SK-N-SH (cell line): ENCODE results near the gene PDS5A. TPM values are rescaled to one million over a fixed set of nuclear protein-coding genes. Genes with fewer than 3 reads are reported as not detected.

Source experiments
- CTCF ChIA-PET: fragments of 300-600, 350-600 bp; formaldehyde crosslinking; extraction: SDS; loops from one replicate; lab custom pipeline; 2021; lab: Yijun Ruan, JAX
- POLR2A ChIA-PET: fragments of 350-600 bp; sonication (Branson Sonifier 250); formaldehyde crosslinking; extraction: SDS; loops from one replicate; lab custom pipeline; 2020; ENCODE audit warnings: antibody characterized with exemption, inconsistent platforms; lab: Yijun Ruan, JAX
- DNase-seq: peaks from one replicate; pipeline ENCODE4 v3.0.0; 2012
- H2AFZ ChIP-seq: fragments of 200-600 bp; sonication (generic); 2 replicates; pipeline ENCODE4 v1.8.1; 2016; ENCODE audit warnings: antibody characterized with exemption, mild to moderate bottlenecking, low read depth
- H3F3A ChIP-seq: fragments of 200-600 bp; sonication (generic); replicated peaks from 2 replicates; pipeline ENCODE3; 2016; ENCODE audit warnings: antibody characterized with exemption, mild to moderate bottlenecking; ENCODE audit not compliant: insufficient read depth
- H3K27ac ChIP-seq, 2 experiments: fragments of 200-500 bp in 1 of 2; fragments of 200-600 bp in 1 of 2; sonication (Bioruptor generic) in 1 of 2; sonication (generic), shearing (Covaris generic) in 1 of 2; 2 replicates each; pipeline versions ENCODE4 v1.5.1 to v1.6.1; 2014 to 2016; ENCODE audit warnings: low read depth in 2 of 2, inconsistent platforms in 1 of 2, low read length in 1 of 2, mild to moderate bottlenecking in 1 of 2, mixed read lengths in 1 of 2
- H3K27me3 ChIP-seq: fragments of 200-600 bp; sonication (generic), shearing (Covaris generic); 2 replicates; pipeline ENCODE4 v1.6.1; 2016; ENCODE audit warnings: mixed run types; ENCODE audit not compliant: insufficient read depth
- H3K36me3 ChIP-seq, 2 experiments: fragments of 200-500 bp in 1 of 2; fragments of 200-600 bp in 1 of 2; sonication (Bioruptor generic) in 1 of 2; sonication (generic) in 1 of 2; replicated peaks in 1 of 2; 2 replicates each; pipeline versions ENCODE3 to v1.5.1; 2014 to 2016; ENCODE audit warnings: low read length in 1 of 2, mild to moderate bottlenecking in 1 of 2; ENCODE audit not compliant: insufficient read depth in 2 of 2, control insufficient read depth in 1 of 2
- H3K4me1 ChIP-seq, 2 experiments: fragments of 200-500 bp in 1 of 2; fragments of 200-600 bp in 1 of 2; sonication (Bioruptor generic) in 1 of 2; sonication (generic), shearing (Covaris generic) in 1 of 2; 2 replicates each; pipeline versions ENCODE4 v1.5.1 to v1.6.1; 2014 to 2016; ENCODE audit warnings: low read depth in 1 of 2, low read length in 1 of 2, mixed run types in 1 of 2; ENCODE audit not compliant: insufficient read depth in 2 of 2, control insufficient read depth in 1 of 2
- H3K4me2 ChIP-seq: fragments of 200-600 bp; sonication (generic), shearing (Covaris generic); 2 replicates; pipeline ENCODE4 v1.6.1; 2017; ENCODE audit warnings: mixed run types
- H3K4me3 ChIP-seq, 2 experiments: fragments of 200-500 bp in 1 of 2; fragments of 200-600 bp in 1 of 2; sonication (Bioruptor generic) in 1 of 2; sonication (generic), shearing (Covaris generic) in 1 of 2; 2 replicates each; pipeline versions ENCODE4 v1.5.1 to v1.8.1; 2014 to 2016; ENCODE audit warnings: low read depth in 2 of 2, inconsistent platforms in 1 of 2, low read length in 1 of 2, mild to moderate bottlenecking in 1 of 2, mixed read lengths in 1 of 2, moderate library complexity in 1 of 2
- H3K79me2 ChIP-seq: fragments of 200-600 bp; sonication (generic); 2 replicates; pipeline ENCODE4 v1.8.1; 2017; ENCODE audit warnings: mild to moderate bottlenecking; ENCODE audit not compliant: insufficient read depth
- H3K9ac ChIP-seq: fragments of 200-600 bp; sonication (generic); 2 replicates; pipeline ENCODE4 v1.6.1; 2017; ENCODE audit warnings: mixed run types
- H3K9me2 ChIP-seq: fragments of 200-600 bp; sonication (generic); 2 replicates; pipeline ENCODE4 v1.6.1; 2017; ENCODE audit warnings: mixed run types
- H3K9me3 ChIP-seq: fragments of 200-600 bp; sonication (generic); 2 replicates; pipeline ENCODE4 v1.6.1; 2017; ENCODE audit warnings: mixed run types, mild to moderate bottlenecking, moderate library complexity
- H4K20me1 ChIP-seq: fragments of 200-600 bp; sonication (generic); 2 replicates; pipeline ENCODE4 v1.6.1; 2017; ENCODE audit warnings: mild to moderate bottlenecking, mixed run types; ENCODE audit not compliant: insufficient read depth
- CHD2 ChIP-seq: fragments of 150-350 bp; IDR thresholded peaks from 2 replicates; pipeline ENCODE4 v1.6.1; 2018; ENCODE audit warnings: low read length; ENCODE audit not compliant: partially characterized antibody
- FOXJ3 ChIP-seq: sonication (generic); formaldehyde crosslinking; IDR thresholded peaks from 2 replicates; pipeline ENCODE4 v1.5.1; 2020; ENCODE audit warnings: mild to moderate bottlenecking, missing genetic modification reagents
- FOXM1 ChIP-seq: IDR thresholded peaks from 2 replicates; pipeline ENCODE4 v1.4.0; 2012; ENCODE audit warnings: low read depth, mild to moderate bottlenecking
- GATA2 ChIP-seq: sonication (generic); formaldehyde crosslinking; IDR thresholded peaks from 2 replicates; pipeline ENCODE4 v1.5.0; 2020; ENCODE audit warnings: mild to moderate bottlenecking, missing genetic modification reagents
- JUND ChIP-seq: IDR thresholded peaks from 2 replicates; pipeline ENCODE4 v1.4.0; 2012
- MEF2A ChIP-seq: IDR thresholded peaks from 2 replicates; pipeline ENCODE4 v1.4.0; 2012; ENCODE audit warnings: low read depth, borderline replicate concordance
- MXI1 ChIP-seq: IDR thresholded peaks from 2 replicates; pipeline ENCODE4 v1.6.1; 2012; ENCODE audit warnings: mild to moderate bottlenecking, low read depth, low read length, improper control_type of control experiment
- NFIC ChIP-seq: IDR thresholded peaks from 2 replicates; pipeline ENCODE4 v1.4.0; 2012; ENCODE audit warnings: borderline replicate concordance
- NRF1 ChIP-seq: IDR thresholded peaks from 2 replicates; pipeline ENCODE4 v1.6.1; 2012; ENCODE audit warnings: low read depth, mild to moderate bottlenecking, low read length
- POLR2AphosphoS5 ChIP-seq: IDR thresholded peaks from 2 replicates; pipeline ENCODE4 v1.6.1; 2012; ENCODE audit warnings: low read depth, low read length
- RCOR1 ChIP-seq: fragments of 150-350 bp; IDR thresholded peaks from 2 replicates; pipeline ENCODE4 v1.6.1; 2017; ENCODE audit warnings: antibody characterized with exemption, low read length
- RFX5 ChIP-seq: IDR thresholded peaks from 2 replicates; pipeline ENCODE4 v1.6.1; 2012; ENCODE audit warnings: mild to moderate bottlenecking, improper control_type of control experiment, low read length
- RXRA ChIP-seq: IDR thresholded peaks from 2 replicates; pipeline ENCODE4 v1.4.0; 2012; ENCODE audit warnings: low read depth, mild to moderate bottlenecking, borderline replicate concordance
- SIN3A ChIP-seq: IDR thresholded peaks from 2 replicates; pipeline ENCODE4 v1.6.1; 2012; ENCODE audit warnings: low read depth, mild to moderate bottlenecking, low read length, moderate library complexity, borderline replicate concordance
- TAF1 ChIP-seq: IDR thresholded peaks from 2 replicates; pipeline ENCODE4 v1.6.1; 2012; ENCODE audit warnings: low read depth, mild to moderate bottlenecking, low read length, moderate library complexity, borderline replicate concordance
- TEAD4 ChIP-seq: IDR thresholded peaks from 2 replicates; pipeline ENCODE4 v1.4.0; 2012; ENCODE audit warnings: mild to moderate bottlenecking, borderline replicate concordance; ENCODE audit not compliant: insufficient read depth
- WGBS: methylation state at CpG from one replicate; pipeline ENCODE4 v1.1.6; 2017; ENCODE audit warnings: low lambda C conversion rate; 5-methylcytosine and 5-hydroxymethylcytosine counted together
- polyA plus RNA-seq, 3 experiments: library from polyadenylated mRNA; depleted of rRNA; stranded (reverse); fragments of >200 nt; gene quantifications; 2 replicates each; pipeline ENCODE4 v1.2.3, GENCODE V29; 2012
- TF ChIP-seq, protein P1 (sequence below): fragments of 200-600 bp; sonication (generic); IDR thresholded peaks from 2 replicates; pipeline ENCODE4 v1.6.1; 2017; ENCODE audit warnings: antibody characterized with exemption, mild to moderate bottlenecking, moderate library complexity
- TF ChIP-seq, protein P2 (sequence below): IDR thresholded peaks from 2 replicates; pipeline ENCODE4 v1.4.0; 2012; ENCODE audit warnings: low read depth, borderline replicate concordance
- TF ChIP-seq, protein P3 (sequence below): IDR thresholded peaks from 2 replicates; pipeline ENCODE4 v1.4.0; 2012; ENCODE audit warnings: low read depth

Gene PDS5A
- polyA plus RNA-seq, 1 of the 3 experiments (the other 2 are of a cell fraction): 14.1 TPM

GRCh38 chr4:39998659-39999345 lies 21.1 kb upstream of the PDS5A start:
- DNase-seq: no peak
- H4K20me1 ChIP-seq: no peaks in the 10 kb centered on the region
- no peaks in the 10 kb centered on the region for H3K36me3 ChIP-seq
- H3K4me1 ChIP-seq: no peaks in the 10 kb centered on the region
- H3K79me2 ChIP-seq: no peaks in the 10 kb centered on the region
- H3K27me3 ChIP-seq: no peaks in the 10 kb centered on the region
- no peak overlapping the region for H3K4me3 ChIP-seq
- POLR2A ChIA-PET: no interaction called here
- no peak overlapping the region for H3K9ac ChIP-seq
- CTCF ChIA-PET: no interaction called here
- no peaks in the 10 kb centered on the region for H3K9me3 ChIP-seq
- H3K9me2 ChIP-seq: no peaks in the 10 kb centered on the region
- H3F3A ChIP-seq: no peaks in the 10 kb centered on the region
- TF ChIP-seq RXRA (no peak), GATA2 (CRISPR knock-in tag) (no peak), RCOR1 (no peak), TEAD4 (no peak), TAF1 (no peak), JUND (no peak), NFIC (no peak), MXI1 (no peak), CHD2 (no peak), FOXM1 (no peak), SIN3A (no peak)
- TF ChIP-seq, protein P1, sequence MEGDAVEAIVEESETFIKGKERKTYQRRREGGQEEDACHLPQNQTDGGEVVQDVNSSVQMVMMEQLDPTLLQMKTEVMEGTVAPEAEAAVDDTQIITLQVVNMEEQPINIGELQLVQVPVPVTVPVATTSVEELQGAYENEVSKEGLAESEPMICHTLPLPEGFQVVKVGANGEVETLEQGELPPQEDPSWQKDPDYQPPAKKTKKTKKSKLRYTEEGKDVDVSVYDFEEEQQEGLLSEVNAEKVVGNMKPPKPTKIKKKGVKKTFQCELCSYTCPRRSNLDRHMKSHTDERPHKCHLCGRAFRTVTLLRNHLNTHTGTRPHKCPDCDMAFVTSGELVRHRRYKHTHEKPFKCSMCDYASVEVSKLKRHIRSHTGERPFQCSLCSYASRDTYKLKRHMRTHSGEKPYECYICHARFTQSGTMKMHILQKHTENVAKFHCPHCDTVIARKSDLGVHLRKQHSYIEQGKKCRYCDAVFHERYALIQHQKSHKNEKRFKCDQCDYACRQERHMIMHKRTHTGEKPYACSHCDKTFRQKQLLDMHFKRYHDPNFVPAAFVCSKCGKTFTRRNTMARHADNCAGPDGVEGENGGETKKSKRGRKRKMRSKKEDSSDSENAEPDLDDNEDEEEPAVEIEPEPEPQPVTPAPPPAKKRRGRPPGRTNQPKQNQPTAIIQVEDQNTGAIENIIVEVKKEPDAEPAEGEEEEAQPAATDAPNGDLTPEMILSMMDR: no peak
- H3K27ac ChIP-seq: no peak overlapping the region
- no peak overlapping the region for H2AFZ ChIP-seq
- WGBS: 88% methylated on average over 8 of the region's 8 CpGs
- H3K4me2 ChIP-seq: no peak overlapping the region

- no peak overlapping the region for H2AFZ ChIP-seq
- H3K4me2 ChIP-seq: no peak overlapping the region
- no peaks in the 10 kb centered on the region for H3K36me3 ChIP-seq
- WGBS: 88% methylated on average over 8 of the region's 8 CpGs
- TF ChIP-seq NFIC (no peak), POLR2AphosphoS5 (no peak), SIN3A (no peak), MXI1 (no peak), MEF2A (no peak), GATA2 (CRISPR knock-in tag) (no peak), RFX5 (no peak), RCOR1 (no peak), NRF1 (no peak), FOXJ3 (CRISPR knock-in tag) (no peak)
- TF ChIP-seq, protein P2, sequence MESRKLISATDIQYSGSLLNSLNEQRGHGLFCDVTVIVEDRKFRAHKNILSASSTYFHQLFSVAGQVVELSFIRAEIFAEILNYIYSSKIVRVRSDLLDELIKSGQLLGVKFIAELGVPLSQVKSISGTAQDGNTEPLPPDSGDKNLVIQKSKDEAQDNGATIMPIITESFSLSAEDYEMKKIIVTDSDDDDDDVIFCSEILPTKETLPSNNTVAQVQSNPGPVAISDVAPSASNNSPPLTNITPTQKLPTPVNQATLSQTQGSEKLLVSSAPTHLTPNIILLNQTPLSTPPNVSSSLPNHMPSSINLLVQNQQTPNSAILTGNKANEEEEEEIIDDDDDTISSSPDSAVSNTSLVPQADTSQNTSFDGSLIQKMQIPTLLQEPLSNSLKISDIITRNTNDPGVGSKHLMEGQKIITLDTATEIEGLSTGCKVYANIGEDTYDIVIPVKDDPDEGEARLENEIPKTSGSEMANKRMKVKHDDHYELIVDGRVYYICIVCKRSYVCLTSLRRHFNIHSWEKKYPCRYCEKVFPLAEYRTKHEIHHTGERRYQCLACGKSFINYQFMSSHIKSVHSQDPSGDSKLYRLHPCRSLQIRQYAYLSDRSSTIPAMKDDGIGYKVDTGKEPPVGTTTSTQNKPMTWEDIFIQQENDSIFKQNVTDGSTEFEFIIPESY: no peak
- TF ChIP-seq, protein P3, sequence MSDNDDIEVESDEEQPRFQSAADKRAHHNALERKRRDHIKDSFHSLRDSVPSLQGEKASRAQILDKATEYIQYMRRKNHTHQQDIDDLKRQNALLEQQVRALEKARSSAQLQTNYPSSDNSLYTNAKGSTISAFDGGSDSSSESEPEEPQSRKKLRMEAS: no peak
- TF ChIP-seq, protein P1: no peak
- TF ChIP-seq, all 33 proteins: peak for 0
- CTCF ChIA-PET: no interaction called here
- Histone ChIP-seq H3K27ac (no peak overlapping the region), H3K9me3 (no peaks in the 10 kb centered on the region), H3F3A (no peaks in the 10 kb centered on the region), H3K9me2 (no peaks in the 10 kb centered on the region), H3K4me3 (no peak overlapping the region), H3K27me3 (no peaks in the 10 kb centered on the region), H4K20me1 (no peaks in the 10 kb centered on the region), H3K79me2 (no peaks in the 10 kb centered on the region), H3K4me1 (no peaks in the 10 kb centered on the region), H3K9ac (no peak overlapping the region)
- no peak for DNase-seq
- POLR2A ChIA-PET: no interaction called here
These were observed 19.1 kb upstream of the PDS5A start for GRCh38 chr4:39996811-39997210.
